ENCODE results near the gene IFRD1.

DNA sequence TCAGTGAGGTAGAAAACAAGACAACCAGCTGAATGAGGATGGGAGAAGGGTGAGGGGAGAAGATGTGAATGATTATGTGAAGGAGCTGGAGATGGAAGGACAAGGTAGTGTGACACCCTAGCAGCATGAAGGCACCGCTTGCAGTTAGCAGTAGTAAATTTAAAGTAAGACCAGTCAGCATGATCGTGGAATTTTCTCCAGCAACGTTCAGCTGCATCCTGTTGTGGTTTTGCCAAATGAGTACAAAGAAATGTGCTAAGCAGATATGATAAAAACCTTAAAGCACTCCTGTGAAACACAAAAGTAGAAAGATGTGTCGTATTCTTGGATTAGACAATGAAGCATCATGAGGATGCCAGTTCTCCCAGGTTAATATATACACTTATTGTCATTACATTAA lies 34.1 kb upstream of the IFRD1 start:
- TF ChIP-seq, protein P1, sequence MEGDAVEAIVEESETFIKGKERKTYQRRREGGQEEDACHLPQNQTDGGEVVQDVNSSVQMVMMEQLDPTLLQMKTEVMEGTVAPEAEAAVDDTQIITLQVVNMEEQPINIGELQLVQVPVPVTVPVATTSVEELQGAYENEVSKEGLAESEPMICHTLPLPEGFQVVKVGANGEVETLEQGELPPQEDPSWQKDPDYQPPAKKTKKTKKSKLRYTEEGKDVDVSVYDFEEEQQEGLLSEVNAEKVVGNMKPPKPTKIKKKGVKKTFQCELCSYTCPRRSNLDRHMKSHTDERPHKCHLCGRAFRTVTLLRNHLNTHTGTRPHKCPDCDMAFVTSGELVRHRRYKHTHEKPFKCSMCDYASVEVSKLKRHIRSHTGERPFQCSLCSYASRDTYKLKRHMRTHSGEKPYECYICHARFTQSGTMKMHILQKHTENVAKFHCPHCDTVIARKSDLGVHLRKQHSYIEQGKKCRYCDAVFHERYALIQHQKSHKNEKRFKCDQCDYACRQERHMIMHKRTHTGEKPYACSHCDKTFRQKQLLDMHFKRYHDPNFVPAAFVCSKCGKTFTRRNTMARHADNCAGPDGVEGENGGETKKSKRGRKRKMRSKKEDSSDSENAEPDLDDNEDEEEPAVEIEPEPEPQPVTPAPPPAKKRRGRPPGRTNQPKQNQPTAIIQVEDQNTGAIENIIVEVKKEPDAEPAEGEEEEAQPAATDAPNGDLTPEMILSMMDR (IDR thresholded peaks at IDR 0.05 in 8 of 11, conservative IDR thresholded peaks at IDR 0.05 in 3 of 11): no peak
- no peak for TF ChIP-seq POLR2A (IDR thresholded peaks at IDR 0.05)
